Right atrium auricular region (tissue), 2 donors: Measurements from ENCODE around the gene DSG2. TPM values are rescaled to one million over a fixed set of nuclear protein-coding genes. Genes with fewer than 3 reads are reported as not detected.
A peak's percentile ranks its signal among the peaks of the same experiment; 100 is the strongest.

Experiments
- DNase-seq: peaks from one replicate; pipeline ENCODE4 v3.0.0-alpha.2; 2019; ENCODE audit warnings: low spot score
- H3K27ac ChIP-seq, 2 donors: fragments of 200-600 bp; sonication (generic); 1 replicate in 1 of 2; 2 replicates in 1 of 2; pipeline ENCODE4 v1.5.1; 2016 to 2019
- H3K27me3 ChIP-seq, 2 donors: fragments of 200-600 bp; sonication (generic); one replicate each; pipeline versions ENCODE4 v1.5.1 to v1.6.0; 2017 to 2019
- H3K36me3 ChIP-seq: fragments of 200-600 bp; sonication (generic); one replicate; pipeline ENCODE4 v1.5.1; 2016
- H3K4me1 ChIP-seq, 2 donors: fragments of 200-600 bp; sonication (generic); one replicate each; pipeline versions ENCODE4 v1.5.1 to v1.6.0; 2017 to 2019
- H3K4me3 ChIP-seq, 2 donors: fragments of 200-600 bp; sonication (generic); 1 replicate in 1 of 2; 2 replicates in 1 of 2; pipeline ENCODE4 v1.5.1; 2017 to 2019; ENCODE audit warnings: mild to moderate bottlenecking in 1 of 2, moderate library complexity in 1 of 2
- H3K9me3 ChIP-seq, 2 donors: fragments of 200-600 bp; sonication (generic); one replicate each; pipeline ENCODE4 v1.5.1; 2019
- CTCF ChIP-seq, 2 donors: fragments of 200-600 bp; sonication (generic); IDR thresholded peaks; one replicate each; pipeline ENCODE4 v1.5.1; 2019; ENCODE audit warnings: antibody characterized with exemption in 2 of 2
- total RNA-seq, 2 donors: library from RNA; depleted of rRNA; stranded (reverse); fragments of >200 nt; gene quantifications; one replicate each; pipeline ENCODE4 v1.1.0, GENCODE V29; 2016

DSG2 gene
- total RNA-seq, 2 donors from 2014 or later: 64.4 to 72.7 TPM

- no peak for TF ChIP-seq CTCF (IDR thresholded peaks at IDR 0.05)
- H3K27me3 ChIP-seq: no peaks in the 10 kb centered on the region
- no peak for DNase-seq
- no peak overlapping the region for H3K27ac ChIP-seq
- no peaks in the 10 kb centered on the region for H3K9me3 ChIP-seq
- H3K4me1 ChIP-seq: no peaks in the 10 kb centered on the region
- no peak overlapping the region for H3K4me3 ChIP-seq
- H3K36me3 ChIP-seq: no peaks in the 10 kb centered on the region
Measured at GRCh38 chr18:31551883-31552282, 53.9 kb downstream of the DSG2 start.

- no peak for DNase-seq
- Histone ChIP-seq H3K27me3 (no peaks in the 10 kb centered on the region), H3K4me3 (no peak overlapping the region), H3K36me3 (no peaks in the 10 kb centered on the region), H3K4me1 (no peaks in the 10 kb centered on the region), H3K27ac (no peak overlapping the region), H3K9me3 (no peaks in the 10 kb centered on the region)
- TF ChIP-seq CTCF (IDR thresholded peaks at IDR 0.05): no peak
Measured at GRCh38 chr18:31553800-31554199, 55.8 kb downstream of the DSG2 start.

- no peak for DNase-seq
- Histone ChIP-seq H3K36me3 (no peaks in the 10 kb centered on the region), H3K4me3 (no peak overlapping the region), H3K27me3 (no peaks in the 10 kb centered on the region), H3K27ac (no peak overlapping the region), H3K4me1 (no peaks in the 10 kb centered on the region), H3K9me3 (no peaks in the 10 kb centered on the region)
- no peak for TF ChIP-seq CTCF (IDR thresholded peaks at IDR 0.05)
Measured at GRCh38 chr18:31554776-31555175, 56.8 kb downstream of the DSG2 start.

- TF ChIP-seq CTCF (IDR thresholded peaks at IDR 0.05): peak; percentile 77 to 88
Measured at GRCh38 chr18:31555971-31556747, 58.2 kb downstream of the DSG2 start.

GRCh38 chr18:31557446-31557845, 59.5 kb downstream of the DSG2 start:
- Histone ChIP-seq H3K4me3 (no peak overlapping the region), H3K27me3 (no peaks in the 10 kb centered on the region), H3K9me3 (no peaks in the 10 kb centered on the region), H3K27ac (no peak overlapping the region), H3K4me1 (peaks cover 0 to 4% of the 10 kb centered on the region in 2 donors), H3K36me3 (no peaks in the 10 kb centered on the region)
- no peak for DNase-seq
- no peak for TF ChIP-seq CTCF (IDR thresholded peaks at IDR 0.05)

More at GRCh38 chr18:31555971-31556747, 58.2 kb downstream of the DSG2 start:
- Histone ChIP-seq H3K27ac (no peak overlapping the region), H3K9me3 (no peaks in the 10 kb centered on the region), H3K4me1 (no peaks in the 10 kb centered on the region), H3K36me3 (no peaks in the 10 kb centered on the region), H3K27me3 (no peaks in the 10 kb centered on the region), H3K4me3 (no peak overlapping the region)
- no peak for DNase-seq

- no peak for DNase-seq
- no peaks in the 10 kb centered on the region for H3K9me3 ChIP-seq
- H3K4me1 ChIP-seq: peaks cover 0 to 4% of the 10 kb centered on the region in 2 donors
- no peaks in the 10 kb centered on the region for H3K27me3 ChIP-seq
- no peak overlapping the region for H3K27ac ChIP-seq
- no peak overlapping the region for H3K4me3 ChIP-seq
- H3K36me3 ChIP-seq: no peaks in the 10 kb centered on the region
- TF ChIP-seq CTCF (IDR thresholded peaks at IDR 0.05): no peak
Measured at GRCh38 chr18:31558567-31558966, 60.6 kb downstream of the DSG2 start.
